HepG2 (cell line): ENCODE results near the gene MUC4. TPM values are rescaled to one million over a fixed set of nuclear protein-coding genes. Genes with fewer than 3 reads are reported as not detected.

Source experiments
- ATAC-seq: fragments of 200-7000 bp; cut with Tn5 transposase; 3 replicates; pipeline ENCODE4 v1.9.1; 2020; ENCODE audit warnings: mild to moderate bottlenecking, moderate library complexity
- BruUV-seq: library from RNA; stranded (reverse); fragments of 400-500 nt; replicated peaks from 2 replicates; lab custom pipeline; 2021; lab: Mats Ljungman, UMichigan
- CTCF ChIA-PET: fragments of 300-600 bp; formaldehyde crosslinking; extraction: SDS; loops from one replicate; lab custom pipeline; 2021; ENCODE audit warnings: low total read pairs, inconsistent platforms, low intra/inter-chr PET ratio; lab: Yijun Ruan, JAX
- POLR2A ChIA-PET: fragments of 350-600 bp; sonication (Branson Sonifier 250); formaldehyde crosslinking; loops from one replicate; lab custom pipeline; 2020; ENCODE audit warnings: antibody characterized with exemption, inconsistent platforms; lab: Yijun Ruan, JAX
- DNase-seq: peaks from one replicate; pipeline ENCODE4 v3.0.0-alpha.2; 2015; ENCODE audit warnings: low spot score
- FAIRE-seq: peaks from 3 replicates; lab custom pipeline; 2011; peaks lifted over from hg19 to GRCh38; lab: Jason Lieb, UNC
- H2AFZ ChIP-seq: one replicate; pipeline ENCODE4 v1.6.1; 2011; ENCODE audit warnings: low read length, inconsistent platforms
- H3K27ac ChIP-seq: fragments of 300-600 bp; 3 replicates; pipeline ENCODE4 v1.8.0; 2011; ENCODE audit warnings: mixed run types, mild to moderate bottlenecking, mixed read lengths, low read length, inconsistent platforms; ENCODE audit not compliant: insufficient read depth; ENCODE audit errors: extremely low read length
- H3K27me3 ChIP-seq, 2 experiments: fragments of 200-600 bp in 1 of 2; 2 replicates in 1 of 2; 3 replicates in 1 of 2; pipeline versions ENCODE4 v1.6.0 to v1.8.0; 2011; ENCODE audit warnings: low read length in 2 of 2, mild to moderate bottlenecking in 2 of 2, moderate library complexity in 2 of 2, inconsistent platforms in 1 of 2; ENCODE audit not compliant: insufficient read depth in 2 of 2, control insufficient read depth in 1 of 2
- H3K36me3 ChIP-seq, 2 experiments: fragments of 200-600 bp in 1 of 2; replicated peaks in 1 of 2; 2 replicates in 1 of 2; 3 replicates in 1 of 2; pipeline versions ENCODE4 v1.5.1 to v1.8.0; 2011; ENCODE audit warnings: low read length in 2 of 2, inconsistent platforms in 1 of 2; ENCODE audit not compliant: insufficient read depth in 2 of 2, control insufficient read depth in 1 of 2
- H3K4me1 ChIP-seq: 2 replicates; pipeline ENCODE4 v1.5.1; 2012; ENCODE audit warnings: low read length, inconsistent platforms; ENCODE audit not compliant: insufficient read depth
- H3K4me2 ChIP-seq: 2 replicates; pipeline ENCODE4 v1.6.0; 2011; ENCODE audit warnings: low read depth, low read length, inconsistent platforms
- H3K4me3 ChIP-seq, 3 experiments: fragments of 200-600 bp in 1 of 3; sonication (generic), shearing (Covaris generic) in 1 of 3; replicated peaks in 1 of 3; 2 replicates each; pipeline ENCODE4 v1.5.1; 2011 to 2016; ENCODE audit warnings: low read length in 3 of 3, inconsistent platforms in 2 of 3, low read depth in 2 of 3, mild to moderate bottlenecking in 2 of 3, control low read depth in 1 of 3, mixed read lengths in 1 of 3; ENCODE audit not compliant: insufficient read depth in 1 of 3
- H3K79me2 ChIP-seq: one replicate; pipeline ENCODE4 v1.6.1; 2011; ENCODE audit warnings: low read length, inconsistent platforms; ENCODE audit not compliant: insufficient read depth
- H3K9ac ChIP-seq: 2 replicates; pipeline ENCODE4 v1.6.0; 2011; ENCODE audit warnings: mild to moderate bottlenecking, low read depth, low read length, inconsistent platforms; ENCODE audit not compliant: insufficient read depth
- H3K9me3 ChIP-seq: 2 replicates; pipeline ENCODE4 v1.5.1; 2012; ENCODE audit warnings: mild to moderate bottlenecking, low read length
- H4K20me1 ChIP-seq: 2 replicates; pipeline ENCODE4 v1.6.0; 2011; ENCODE audit warnings: inconsistent platforms, mild to moderate bottlenecking, low read length, moderate library complexity; ENCODE audit not compliant: insufficient read depth
- ATM ChIP-seq: fragments of 450-650 bp; IDR thresholded peaks from 2 replicates; pipeline ENCODE4 v1.7.1; 2017; ENCODE audit warnings: mild to moderate bottlenecking, borderline replicate concordance
- JUND ChIP-seq: sonication (generic); formaldehyde crosslinking; IDR thresholded peaks from 2 replicates; pipeline ENCODE4 v1.8.0; 2022; ENCODE audit warnings: mild to moderate bottlenecking, missing genetic modification reagents
- MXD1 ChIP-seq: sonication (generic); formaldehyde crosslinking; IDR thresholded peaks from 2 replicates; pipeline ENCODE4 v1.4.0; 2020; ENCODE audit warnings: mild to moderate bottlenecking, missing genetic modification reagents
- PRDM4 ChIP-seq: sonication (generic); formaldehyde crosslinking; IDR thresholded peaks from 2 replicates; pipeline ENCODE4 v1.9.0; 2021; ENCODE audit warnings: missing genetic modification reagents, borderline replicate concordance
- RAD51 ChIP-seq: fragments of 450-650 bp; IDR thresholded peaks from 2 replicates; pipeline ENCODE4 v1.6.1; 2016; ENCODE audit warnings: borderline replicate concordance
- RNF2 ChIP-seq: fragments of 450-650 bp; conservative IDR thresholded peaks from 2 replicates; pipeline ENCODE4 v1.6.1; 2016; ENCODE audit warnings: low read depth
- ZBTB39 ChIP-seq: sonication (generic); formaldehyde crosslinking; IDR thresholded peaks from 2 replicates; pipeline ENCODE4 v1.5.0; 2020; ENCODE audit warnings: missing genetic modification reagents
- ZFY ChIP-seq: sonication (generic); formaldehyde crosslinking; IDR thresholded peaks from 2 replicates; pipeline ENCODE4 v1.4.0; 2020; ENCODE audit warnings: missing genetic modification reagents
- ZFYVE20 ChIP-seq: sonication (generic); formaldehyde crosslinking; IDR thresholded peaks from 2 replicates; pipeline ENCODE4 v1.8.0; 2023; ENCODE audit warnings: low read depth, mild to moderate bottlenecking, moderate library complexity, missing genetic modification reagents, borderline replicate concordance
- ZNF138 ChIP-seq: sonication (generic); formaldehyde crosslinking; IDR thresholded peaks from 2 replicates; pipeline ENCODE4 v1.5.0; 2020; ENCODE audit warnings: mild to moderate bottlenecking, low read depth, missing genetic modification reagents
- ZNF20 ChIP-seq: sonication (generic); formaldehyde crosslinking; IDR thresholded peaks from 2 replicates; pipeline ENCODE4 v1.4.0; 2020; ENCODE audit warnings: mild to moderate bottlenecking, moderate library complexity, missing genetic modification reagents
- ZNF281 ChIP-seq: sonication (generic); formaldehyde crosslinking; IDR thresholded peaks from 2 replicates; pipeline ENCODE4 v1.4.0; 2020; ENCODE audit warnings: missing genetic modification reagents, borderline replicate concordance
- ZNF34 ChIP-seq: sonication (generic); formaldehyde crosslinking; IDR thresholded peaks from 2 replicates; pipeline ENCODE4 v1.4.0; 2020; ENCODE audit warnings: mild to moderate bottlenecking, missing genetic modification reagents, borderline replicate concordance
- WGBS: methylation state at CpG from one replicate; pipeline ENCODE4 v1.1.6; 2017; ENCODE audit warnings: low lambda C conversion rate; 5-methylcytosine and 5-hydroxymethylcytosine counted together
- in situ Hi-C: cut with HindIII; loops from 2 replicates; pipeline ENCODE4 v1.10.0; 2017; ENCODE audit warnings: low pct_unique_long_range_greater_than_20kb; ENCODE audit not compliant: extremely low pct_ligation_motif_present
- intact Hi-C: fragments of 100-400 bp; cut with micrococcal nuclease; formaldehyde crosslinking; loops from one replicate; pipeline ENCODE4 v1.10.0; 2022; ENCODE audit not compliant: unreplicated experiment
- polyA plus RNA-seq, 8 experiments: library from polyadenylated mRNA; depleted of rRNA in 3 of 8; stranded (reverse) in 7 of 8; unstranded in 1 of 8; fragments of >200 nt; fragmentation: Illumina TruSeq in 4 of 8; extraction: Trizol in 4 of 8; gene quantifications; 2 replicates each; pipeline versions ENCODE4 v1.2.1 to v1.2.3, GENCODE V29; 2011 to 2016; ENCODE audit warnings: low read depth in 4 of 8, missing spikeins in 1 of 8, mixed read lengths in 1 of 8; ENCODE audit not compliant: insufficient read depth in 1 of 8
- total RNA-seq, 5 experiments: library from RNA; depleted of rRNA; stranded (reverse); fragments of >200 nt; fragmentation: Illumina TruSeq; extraction: Trizol; gene quantifications; 2 replicates each; pipeline ENCODE4 v1.2.3, GENCODE V29; 2016; ENCODE audit warnings: low read depth in 1 of 5

Gene MUC4
- total and polyA plus RNA-seq, 2 of the 13 experiments (the other 11 are each of a cell fraction or from before 2014, with no cell fraction given), result not detected

GRCh38 chr3:195748661-195749060, 63.1 kb downstream of the MUC4 start:
- POLR2A ChIA-PET, result no interaction called here
- Histone ChIP-seq H3K79me2 (no peaks in the 10 kb centered on the region), H3K27ac (no peak overlapping the region), H3K27me3 (peaks cover 8 to 29% of the 10 kb centered on the region in 2 experiments), H3K4me3 (no peak overlapping the region), H3K9me3 (no peaks in the 10 kb centered on the region), H3K9ac (no peak overlapping the region), H3K36me3 (no peaks in the 10 kb centered on the region), H2AFZ (no peak overlapping the region), H3K4me2 (no peak overlapping the region), H4K20me1 (no peaks in the 10 kb centered on the region), H3K4me1 (peaks cover 5% of the 10 kb centered on the region)
- no peak for DNase-seq
- no peak for FAIRE-seq
- CTCF ChIA-PET, result no interaction called here
- peak; percentile 9; the same call in 1 of the 3 replicates for ATAC-seq
- TF ChIP-seq ATM (no peak), ZFY (CRISPR knock-in tag) (no peak), PRDM4 (CRISPR knock-in tag) (no peak), ZBTB39 (CRISPR knock-in tag) (no peak), RNF2 (no peak), ZFYVE20 (CRISPR knock-in tag) (no peak), ZNF281 (no peak), RAD51 (no peak), ZNF20 (no peak), MXD1 (CRISPR knock-in tag) (no peak), ZNF138 (CRISPR knock-in tag) (no peak), ZNF34 (CRISPR knock-in tag) (no peak), JUND (CRISPR knock-in tag) (no peak)
- in situ Hi-C loops (no loop called here), intact Hi-C loops (no loop called here)
- no TSS peak for BruUV-seq
- 75% methylated on average over 11 of the region's 11 CpGs for whole genome bisulfite sequencing
